PC-9 (cell line): ENCODE data around the gene RNU5D-1. TPM values are rescaled to one million over a fixed set of nuclear protein-coding genes. Genes with fewer than 3 reads are reported as not detected.

Experiments
- BruUV-seq: library from RNA; stranded (reverse); fragments of 400-500 nt; replicated peaks from 2 replicates; lab custom pipeline; 2021; lab: Mats Ljungman, UMichigan
- CTCF ChIA-PET: fragments of 300-600 bp; sonication (Branson Sonifier 250); formaldehyde crosslinking; loops from one replicate; lab custom pipeline; 2022; ENCODE audit warnings: antibody characterized with exemption; lab: Charles Lee
- POLR2A ChIA-PET: fragments of 300-600 bp; sonication (Branson Sonifier 250); formaldehyde crosslinking; loops from one replicate; lab custom pipeline; 2022; ENCODE audit warnings: antibody characterized with exemption; ENCODE audit not compliant: unreplicated experiment; lab: Charles Lee
- DNase-seq, 2 experiments: peaks; one replicate each; pipeline versions ENCODE4 v3.0.0 to v3.0.0-alpha.2; 2015 to 2022; ENCODE audit warnings: mixed read lengths in 1 of 2
- H2AFZ ChIP-seq: fragments of 200-600 bp; sonication (generic); 2 replicates; pipeline ENCODE4 v1.8.1; 2017; ENCODE audit warnings: antibody characterized with exemption
- H3F3A ChIP-seq: fragments of 200-600 bp; sonication (generic); 2 replicates; pipeline ENCODE4 v1.8.1; 2017; ENCODE audit warnings: antibody characterized with exemption, mild to moderate bottlenecking, low read depth; ENCODE audit not compliant: insufficient read depth
- H3K27ac ChIP-seq: fragments of 200-600 bp; sonication (generic); 2 replicates; pipeline ENCODE4 v1.6.1; 2016; ENCODE audit warnings: mixed run types
- H3K27me3 ChIP-seq: fragments of 200-600 bp; sonication (generic); 2 replicates; pipeline ENCODE4 v1.6.1; 2016; ENCODE audit warnings: low read depth, mixed run types; ENCODE audit not compliant: insufficient read depth
- H3K36me3 ChIP-seq: fragments of 200-600 bp; sonication (generic); 2 replicates; pipeline ENCODE4 v1.6.1; 2016; ENCODE audit warnings: low read depth, mixed run types
- H3K4me1 ChIP-seq: fragments of 200-600 bp; sonication (generic); replicated peaks from 2 replicates; pipeline ENCODE4 v1.6.1; 2016; ENCODE audit warnings: mixed run types; ENCODE audit not compliant: insufficient read depth
- H3K4me2 ChIP-seq: fragments of 200-600 bp; sonication (generic); 2 replicates; pipeline ENCODE4 v1.6.1; 2017; ENCODE audit warnings: mixed run types
- H3K4me3 ChIP-seq: fragments of 200-600 bp; sonication (generic); 2 replicates; pipeline ENCODE4 v1.6.1; 2016; ENCODE audit warnings: mixed run types
- H3K79me2 ChIP-seq: fragments of 200-600 bp; sonication (generic); 2 replicates; pipeline ENCODE4 v1.6.1; 2017; ENCODE audit warnings: low read depth, mixed run types
- H3K9me2 ChIP-seq: fragments of 200-600 bp; sonication (generic); 2 replicates; pipeline ENCODE4 v1.8.1; 2017; ENCODE audit warnings: mild to moderate bottlenecking; ENCODE audit not compliant: insufficient read depth
- H3K9me3 ChIP-seq: fragments of 200-600 bp; sonication (generic); 2 replicates; pipeline ENCODE4 v1.8.1; 2016; ENCODE audit warnings: low read depth; ENCODE audit not compliant: insufficient read depth
- H4K20me1 ChIP-seq: fragments of 200-600 bp; sonication (generic); 2 replicates; pipeline ENCODE4 v1.8.1; 2017; ENCODE audit not compliant: insufficient read depth
- CTCF ChIP-seq: fragments of 200-600 bp; sonication (generic); conservative IDR thresholded peaks from 2 replicates; pipeline ENCODE4 v1.6.1; 2017; ENCODE audit warnings: mixed run types, antibody characterized with exemption, mild to moderate bottlenecking, moderate library complexity
- EZH2 ChIP-seq: fragments of 200-600 bp; sonication (generic); IDR thresholded peaks from 2 replicates; pipeline ENCODE4 v1.8.0; 2017; ENCODE audit warnings: antibody characterized with exemption, low read depth
- intact Hi-C: fragments of 100-400 bp; cut with micrococcal nuclease; formaldehyde crosslinking; loops from one replicate; pipeline ENCODE4 v1.10.0; 2022; ENCODE audit not compliant: unreplicated experiment
- total RNA-seq: library from RNA; stranded (reverse); gene quantifications from 2 replicates; pipeline ENCODE4 v1.2.3, GENCODE V29; 2021

The RNU5D-1 gene
- total RNA-seq, 1 experiment from 2014 or later = not detected

- Histone ChIP-seq H3K4me2 (no peak overlapping the region), H3K27ac (no peak overlapping the region), H3K36me3 (no peaks in the 10 kb centered on the region), H2AFZ (no peak overlapping the region), H3K9me2 (no peaks in the 10 kb centered on the region), H3K4me3 (no peak overlapping the region), H3K79me2 (no peaks in the 10 kb centered on the region), H3K27me3 (no peaks in the 10 kb centered on the region), H3K4me1 (peaks cover 6% of the 10 kb centered on the region; the same call in 1 of the 2 replicates), H3K9me3 (no peaks in the 10 kb centered on the region), H3F3A (peaks cover 6% of the 10 kb centered on the region; the same call in 1 of the 2 replicates), H4K20me1 (no peaks in the 10 kb centered on the region)
- ChIA-PET CTCF (interaction anchor here (0.6 kb wide), 2 partner anchors 111 to 123 kb away, joined by 4 to 5 read pairs; no protein-coding TSS in a partner anchor), POLR2A (no interaction called here)
- intact Hi-C loops = no loop called here
- TF ChIP-seq CTCF (no peak), EZH2 (no peak)
- no TSS peak for BruUV-seq
- no peak for DNase-seq
These were observed 45.8 kb downstream of the RNU5D-1 start for GRCh38 chr1:44685218-44685617.

GRCh38 chr1:44684525-44684924, 46.4 kb downstream of the RNU5D-1 start:
- intact Hi-C loops = no loop called here
- no TSS peak for BruUV-seq
- H3K9me2 ChIP-seq = no peaks in the 10 kb centered on the region
- H3K4me2 ChIP-seq = no peak overlapping the region
- H4K20me1 ChIP-seq = no peaks in the 10 kb centered on the region
- DNase-seq = no peak
- no peak overlapping the region for H3K27ac ChIP-seq
- peaks cover 6% of the 10 kb centered on the region; the same call in 1 of the 2 replicates for H3K4me1 ChIP-seq
- peaks cover 6% of the 10 kb centered on the region; the same call in 1 of the 2 replicates for H3F3A ChIP-seq
- TF ChIP-seq CTCF (no peak), EZH2 (no peak)
- ChIA-PET POLR2A (interaction anchor here (0.7 kb wide), 1 partner anchor 43 kb away, joined by 9 read pairs; no protein-coding TSS in a partner anchor), CTCF (interaction anchor here (0.6 kb wide), 1 partner anchor 122 kb away, joined by 4 read pairs; no protein-coding TSS in a partner anchor)
- H3K79me2 ChIP-seq = no peaks in the 10 kb centered on the region
- H3K36me3 ChIP-seq = no peaks in the 10 kb centered on the region
- H3K27me3 ChIP-seq = no peaks in the 10 kb centered on the region
- H3K9me3 ChIP-seq = no peaks in the 10 kb centered on the region
- no peak overlapping the region for H2AFZ ChIP-seq
- H3K4me3 ChIP-seq = no peak overlapping the region

DNA sequence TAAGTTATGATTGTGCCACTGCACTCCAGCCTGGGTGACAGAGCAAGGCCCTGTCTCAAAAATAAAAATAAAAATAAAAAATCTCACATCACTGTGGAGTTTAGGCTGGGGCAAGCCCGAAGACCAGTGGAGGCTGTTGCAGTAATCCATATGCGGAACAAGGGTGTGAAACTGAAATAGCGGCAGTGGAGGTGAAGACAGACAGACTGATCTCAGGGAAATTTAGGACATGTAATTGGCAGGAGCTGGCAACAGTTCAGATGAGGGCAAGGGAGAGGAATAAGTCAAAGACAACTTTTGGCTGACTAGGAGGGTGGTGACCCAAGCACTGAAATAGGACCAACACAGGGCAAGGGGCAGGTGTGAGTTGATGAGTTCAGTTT, 48.1 kb downstream of the RNU5D-1 start:
- TF ChIP-seq EZH2 (no peak), CTCF (no peak)
- Histone ChIP-seq H3K27ac (no peak overlapping the region), H3K79me2 (no peaks in the 10 kb centered on the region), H3F3A (peaks cover under 1% of the 10 kb centered on the region; the same call in 1 of the 2 replicates), H3K27me3 (no peaks in the 10 kb centered on the region), H3K4me1 (peaks cover 1% of the 10 kb centered on the region), H3K9me2 (no peaks in the 10 kb centered on the region), H2AFZ (no peak overlapping the region), H3K4me2 (no peak overlapping the region), H3K9me3 (no peaks in the 10 kb centered on the region), H3K4me3 (no peak overlapping the region), H4K20me1 (no peaks in the 10 kb centered on the region), H3K36me3 (no peaks in the 10 kb centered on the region)
- ChIA-PET POLR2A (no interaction called here), CTCF (no interaction called here)
- DNase-seq = no peak
- BruUV-seq = no TSS peak
- intact Hi-C loops = no loop called here
